SK-N-SH treated with all-trans-retinoic acid at 6 μM for 48 hours (cell line): Measurements from ENCODE around the gene KIF12.
"Not testable (repeated sequence)": the region's sequence is repeated elsewhere in the genome, so short reads cannot be mapped to it uniquely, and the experiment has no call there.

Source experiments
- ATAC-seq: fragments of 200-7000 bp; cut with Tn5 transposase; 3 replicates; pipeline ENCODE4 v1.9.1; 2020; ENCODE audit warnings: mild to moderate bottlenecking, moderate library complexity
- TF ChIP-seq, protein P1 (sequence below): fragments of 250-450 bp; sonication (Bioruptor Pico); IDR thresholded peaks from 2 replicates; pipeline ENCODE4 v1.8.0; 2021; ENCODE audit warnings: low read depth, mild to moderate bottlenecking, moderate library complexity, borderline replicate concordance

Gene KIF12

DNA sequence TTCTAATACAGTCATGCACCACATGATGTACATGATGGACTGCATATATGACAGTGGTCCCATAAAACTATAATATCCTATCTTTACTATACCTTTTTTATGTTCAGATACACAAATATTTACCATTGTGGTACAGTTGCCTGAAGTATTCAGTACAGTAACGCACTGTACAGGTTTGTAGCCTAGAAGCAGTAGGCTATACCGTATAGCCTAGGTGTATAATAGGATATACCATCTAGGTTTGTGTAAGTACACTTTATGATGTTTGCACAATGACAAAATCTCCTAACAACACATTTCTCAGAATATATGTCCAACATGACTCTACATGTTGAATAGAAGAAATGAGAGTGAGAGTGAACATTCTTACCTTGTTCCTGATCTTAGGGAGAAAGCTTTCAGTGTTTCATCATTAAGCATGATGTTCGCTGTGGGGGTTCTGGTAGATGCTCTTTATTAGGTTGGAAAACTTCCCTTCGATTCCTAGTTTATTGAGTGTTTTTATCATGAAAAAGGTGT is 52.8 kb downstream of the KIF12 start (continued):
- TF ChIP-seq, protein P1, sequence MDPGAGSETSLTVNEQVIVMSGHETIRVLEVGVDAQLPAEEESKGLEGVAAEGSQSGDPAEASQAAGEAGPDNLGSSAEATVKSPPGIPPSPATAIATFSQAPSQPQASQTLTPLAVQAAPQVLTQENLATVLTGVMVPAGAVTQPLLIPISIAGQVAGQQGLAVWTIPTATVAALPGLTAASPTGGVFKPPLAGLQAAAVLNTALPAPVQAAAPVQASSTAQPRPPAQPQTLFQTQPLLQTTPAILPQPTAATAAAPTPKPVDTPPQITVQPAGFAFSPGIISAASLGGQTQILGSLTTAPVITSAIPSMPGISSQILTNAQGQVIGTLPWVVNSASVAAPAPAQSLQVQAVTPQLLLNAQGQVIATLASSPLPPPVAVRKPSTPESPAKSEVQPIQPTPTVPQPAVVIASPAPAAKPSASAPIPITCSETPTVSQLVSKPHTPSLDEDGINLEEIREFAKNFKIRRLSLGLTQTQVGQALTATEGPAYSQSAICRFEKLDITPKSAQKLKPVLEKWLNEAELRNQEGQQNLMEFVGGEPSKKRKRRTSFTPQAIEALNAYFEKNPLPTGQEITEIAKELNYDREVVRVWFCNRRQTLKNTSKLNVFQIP = no peak

DNA sequence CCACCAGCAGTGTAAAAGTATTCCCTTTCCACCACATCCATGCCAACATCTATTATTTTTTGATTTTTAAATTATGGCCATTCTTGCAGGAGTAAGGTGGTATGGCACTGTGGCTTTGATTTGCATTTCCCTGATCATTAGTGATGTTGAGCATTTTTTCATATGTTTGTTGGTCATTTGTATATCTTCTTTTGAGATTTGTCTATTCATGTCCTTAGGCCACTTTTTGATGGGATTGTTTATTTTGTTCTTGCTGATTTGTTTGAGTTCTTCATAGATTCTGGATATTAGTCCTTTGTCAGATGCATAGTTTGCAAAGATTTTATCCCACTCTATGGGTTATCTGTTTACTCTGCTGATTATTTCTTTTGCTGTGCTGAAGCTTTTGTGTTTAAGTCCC is 55.4 kb downstream of the KIF12 start:
- ATAC-seq = not testable (repeated sequence)
